BE2C (cell line): ENCODE results near the gene INPPL1.

Experiments used
- DNase-seq: peaks from one replicate; pipeline ENCODE4 v3.0.0-alpha.2; 2020
- H3K27me3 ChIP-seq: fragments of 250-450 bp; sonication (Bioruptor Pico); 2 replicates; pipeline ENCODE4 v1.5.1; 2020; ENCODE audit warnings: mild to moderate bottlenecking
- H3K36me3 ChIP-seq: fragments of 250-450 bp; sonication (Bioruptor Pico); 2 replicates; pipeline ENCODE4 v1.5.1; 2020; ENCODE audit warnings: mild to moderate bottlenecking
- H3K4me1 ChIP-seq: fragments of 250-450 bp; sonication (Bioruptor Pico); 2 replicates; pipeline ENCODE4 v1.5.1; 2020
- H3K4me3 ChIP-seq: 2 replicates; pipeline ENCODE4 v1.5.1; 2011; ENCODE audit warnings: low read depth, low read length
- H3K9me3 ChIP-seq: fragments of 250-450 bp; sonication (Bioruptor Pico); 2 replicates; pipeline ENCODE4 v1.5.1; 2020
- CTCF ChIP-seq: IDR thresholded peaks from 2 replicates; pipeline ENCODE4 v1.5.1; 2012; ENCODE audit warnings: mild to moderate bottlenecking, low read depth, low read length

Gene INPPL1

GRCh38 chr11:72228229-72228843 is 3.8 kb downstream of the INPPL1 start:
- H3K36me3 ChIP-seq = peaks cover 56% of the 10 kb centered on the region
- H3K9me3 ChIP-seq = no peaks in the 10 kb centered on the region
- H3K27me3 ChIP-seq = no peaks in the 10 kb centered on the region
- peak; percentile 49 for TF ChIP-seq CTCF
- H3K4me1 ChIP-seq = peaks cover 3% of the 10 kb centered on the region
- DNase-seq = peak; percentile 61
- no peak overlapping the region for H3K4me3 ChIP-seq

- no peak for DNase-seq
- Histone ChIP-seq H3K36me3 (peaks cover 61% of the 10 kb centered on the region), H3K9me3 (no peaks in the 10 kb centered on the region), H3K27me3 (no peaks in the 10 kb centered on the region), H3K4me3 (no peak overlapping the region), H3K4me1 (peaks cover 3% of the 10 kb centered on the region)
- TF ChIP-seq CTCF = no peak
These were observed 4.3 kb downstream of the INPPL1 start for GRCh38 chr11:72228844-72229231.

- Histone ChIP-seq H3K4me3 (no peak overlapping the region), H3K4me1 (peaks cover 3% of the 10 kb centered on the region), H3K36me3 (peaks cover 67% of the 10 kb centered on the region), H3K9me3 (no peaks in the 10 kb centered on the region), H3K27me3 (no peaks in the 10 kb centered on the region)
- no peak for TF ChIP-seq CTCF
- no peak for DNase-seq
These were observed 4.9 kb downstream of the INPPL1 start for GRCh38 chr11:72229336-72229924.

GRCh38 chr11:72229925-72230763 is 5.6 kb downstream of the INPPL1 start:
- H3K4me3 ChIP-seq = no peak overlapping the region
- no peak for TF ChIP-seq CTCF
- peaks cover 3% of the 10 kb centered on the region for H3K4me1 ChIP-seq
- peaks cover 74% of the 10 kb centered on the region for H3K36me3 ChIP-seq
- no peaks in the 10 kb centered on the region for H3K27me3 ChIP-seq
- no peak for DNase-seq
- H3K9me3 ChIP-seq = no peaks in the 10 kb centered on the region

- H3K9me3 ChIP-seq = no peaks in the 10 kb centered on the region
- H3K4me3 ChIP-seq = no peak overlapping the region
- H3K36me3 ChIP-seq = peaks cover 81% of the 10 kb centered on the region
- no peaks in the 10 kb centered on the region for H3K27me3 ChIP-seq
- DNase-seq = no peak
- peaks cover 3% of the 10 kb centered on the region for H3K4me1 ChIP-seq
- no peak for TF ChIP-seq CTCF
These were observed 6.3 kb downstream of the INPPL1 start for GRCh38 chr11:72230764-72231365.
